NCI-H446 (cell line): ENCODE data around the gene KLK13.
A peak's percentile ranks its signal among the peaks of the same experiment; 100 is the strongest.

Experiments used
- DNase-seq, 2 experiments: peaks; one replicate each; lab custom pipeline; 2025; lab: John Stamatoyannopoulos, UW

Gene KLK13

GRCh38 chr19:51064534-51065220 lies at the start of gene KLK13:
KLK13 (minus strand) TSS chr19:51065092; CDS start chr19:51065067, 25 bp downstream.
- DNase-seq = no peak

GRCh38 chr19:51114087-51114729 lies 49.3 kb upstream of the KLK13 start:
- DNase-seq = no peak

- no peak for DNase-seq
Measured at GRCh38 chr19:51111606-51112005, 46.7 kb upstream of the KLK13 start.

- no peak for DNase-seq
Measured at GRCh38 chr19:51110666-51110971, 45.7 kb upstream of the KLK13 start.

- DNase-seq = peak in 1 of 2 experiments; percentile 87
Measured at GRCh38 chr19:51108805-51109146, 43.9 kb upstream of the KLK13 start.

GRCh38 chr19:51108066-51108804 lies 43.3 kb upstream of the KLK13 start, which contains the start of gene CTU1:
CTU1 (minus strand) TSS chr19:51108409; CDS start chr19:51104569, 3,840 bp downstream.
- peak; percentile 99 for DNase-seq

GRCh38 chr19:51107406-51108065 lies 42.6 kb upstream of the KLK13 start:
- peak; percentile 13 to 60 for DNase-seq

- no peak for DNase-seq
Measured at GRCh38 chr19:51103926-51104341, 39.0 kb upstream of the KLK13 start.

GRCh38 chr19:51102991-51103390 lies 38.1 kb upstream of the KLK13 start:
- DNase-seq = no peak

- DNase-seq = no peak
Measured at GRCh38 chr19:51101171-51101865, 36.4 kb upstream of the KLK13 start.

GRCh38 chr19:51100601-51101000 lies 35.7 kb upstream of the KLK13 start:
- DNase-seq = no peak

- no peak for DNase-seq
Measured at GRCh38 chr19:51099047-51099382, 34.1 kb upstream of the KLK13 start.

GRCh38 chr19:51098365-51099046 lies 33.6 kb upstream of the KLK13 start:
- no peak for DNase-seq

GRCh38 chr19:51097796-51098195 lies 32.9 kb upstream of the KLK13 start:
- no peak for DNase-seq

- DNase-seq = peak in 1 of 2 experiments; percentile 51
Measured at GRCh38 chr19:51097166-51097738, 32.4 kb upstream of the KLK13 start.

GRCh38 chr19:51096473-51097165 lies 31.7 kb upstream of the KLK13 start:
- DNase-seq = no peak

- DNase-seq = no peak
Measured at GRCh38 chr19:51094696-51095279, 29.9 kb upstream of the KLK13 start.

- DNase-seq = no peak
Measured at GRCh38 chr19:51093510-51094345, 28.8 kb upstream of the KLK13 start.

- DNase-seq = no peak
Measured at GRCh38 chr19:51093101-51093500, 28.2 kb upstream of the KLK13 start.
